ENCODE results near the gene CASKIN1.

The CASKIN1 gene

GRCh38 chr16:2194852-2195321, 1.5 kb downstream of the CASKIN1 start:
- peak; percentile 81 for DNase-seq
- H3K27me3 ChIP-seq (ENCODE audit: insufficient read depth, low read depth, severe bottlenecking), result no peaks in the 10 kb centered on the region
- peak overlapping the region; percentile 51 for H3K4me3 ChIP-seq (ENCODE audit: low read depth, low read length)

GRCh38 chr16:2194166-2194834, 2.1 kb downstream of the CASKIN1 start:
- H3K27ac ChIP-seq, result no peak overlapping the region
- H3K4me3 ChIP-seq (ENCODE audit: low read depth, low read length), result no peak overlapping the region
- H3K9me3 ChIP-seq (ENCODE audit: severe bottlenecking), result no peaks in the 10 kb centered on the region
- H3K36me3 ChIP-seq, result peaks cover 9% of the 10 kb centered on the region; the same call in 1 of the 2 replicates
- TF ChIP-seq CTCF (IDR thresholded peaks at IDR 0.05; ENCODE audit: low read depth, low read length), result no peak
- peak; percentile 57 for DNase-seq
- H3K27me3 ChIP-seq (ENCODE audit: insufficient read depth, low read depth, severe bottlenecking), result no peaks in the 10 kb centered on the region

More at GRCh38 chr16:2194852-2195321, 1.5 kb downstream of the CASKIN1 start:
- Histone ChIP-seq H3K9me3 (ENCODE audit: severe bottlenecking) (no peaks in the 10 kb centered on the region), H3K36me3 (peaks cover 7% of the 10 kb centered on the region; the same call in 1 of the 2 replicates), H3K27ac (no peak overlapping the region; the same call in 1 of the 2 replicates)
- TF ChIP-seq CTCF (IDR thresholded peaks at IDR 0.05; ENCODE audit: low read depth, low read length), result peak; percentile 87

GRCh38 chr16:2191446-2191706, 5.0 kb downstream of the CASKIN1 start:
- H3K27ac ChIP-seq, result no peak overlapping the region
- H3K36me3 ChIP-seq, result peaks cover 29% of the 10 kb centered on the region
- no peak for TF ChIP-seq CTCF (IDR thresholded peaks at IDR 0.05; ENCODE audit: low read depth, low read length)
- no peaks in the 10 kb centered on the region for H3K27me3 ChIP-seq (ENCODE audit: insufficient read depth, low read depth, severe bottlenecking)
- no peaks in the 10 kb centered on the region for H3K9me3 ChIP-seq (ENCODE audit: severe bottlenecking)
- no peak for DNase-seq
- no peak overlapping the region for H3K4me3 ChIP-seq (ENCODE audit: low read depth, low read length)

- H3K27ac ChIP-seq, result no peak overlapping the region; the same call in 1 of the 2 replicates
- DNase-seq, result no peak
- H3K4me3 ChIP-seq (ENCODE audit: low read depth, low read length), result no peak overlapping the region
- H3K27me3 ChIP-seq (ENCODE audit: insufficient read depth, low read depth, severe bottlenecking), result no peaks in the 10 kb centered on the region
- no peaks in the 10 kb centered on the region for H3K9me3 ChIP-seq (ENCODE audit: severe bottlenecking)
- H3K36me3 ChIP-seq, result peaks cover 29% of the 10 kb centered on the region
- no peak for TF ChIP-seq CTCF (IDR thresholded peaks at IDR 0.05; ENCODE audit: low read depth, low read length)
Measured at GRCh38 chr16:2190659-2191445, 5.6 kb downstream of the CASKIN1 start.

GRCh38 chr16:2190002-2190658, 6.3 kb downstream of the CASKIN1 start:
- no peak overlapping the region; the same call in 1 of the 2 replicates for H3K27ac ChIP-seq
- no peak for TF ChIP-seq CTCF (IDR thresholded peaks at IDR 0.05; ENCODE audit: low read depth, low read length)
- H3K27me3 ChIP-seq (ENCODE audit: insufficient read depth, low read depth, severe bottlenecking), result no peaks in the 10 kb centered on the region
- no peaks in the 10 kb centered on the region for H3K9me3 ChIP-seq (ENCODE audit: severe bottlenecking)
- peaks cover 29% of the 10 kb centered on the region for H3K36me3 ChIP-seq
- no peak overlapping the region for H3K4me3 ChIP-seq (ENCODE audit: low read depth, low read length)
- no peak for DNase-seq
